KMS-11 (cell line): ENCODE data around the gene MPHOSPH6.
"Not testable (repeated sequence)": the region's sequence is repeated elsewhere in the genome, so short reads cannot be mapped to it uniquely, and the experiment has no call there.

Experiments
- H2AFZ ChIP-seq: fragments of 200-600 bp; sonication (generic); 2 replicates; pipeline ENCODE4 v1.6.1; 2016; ENCODE audit warnings: antibody characterized with exemption, mixed run types, low read depth
- H3K27ac ChIP-seq: fragments of 200-600 bp; sonication (generic); 2 replicates; pipeline ENCODE4 v1.6.1; 2016; ENCODE audit warnings: mild to moderate bottlenecking, mixed run types
- H3K27me3 ChIP-seq: fragments of 200-600 bp; sonication (generic); 2 replicates; pipeline ENCODE4 v1.6.1; 2017; ENCODE audit warnings: mild to moderate bottlenecking, low read depth, mixed run types, moderate library complexity; ENCODE audit not compliant: insufficient read depth
- H3K36me3 ChIP-seq: fragments of 200-600 bp; sonication (generic); 2 replicates; pipeline ENCODE4 v1.6.1; 2017; ENCODE audit warnings: mild to moderate bottlenecking, mixed run types; ENCODE audit not compliant: insufficient read depth
- H3K4me1 ChIP-seq: fragments of 200-600 bp; sonication (generic); 2 replicates; pipeline ENCODE4 v1.6.1; 2016; ENCODE audit warnings: mild to moderate bottlenecking, low read depth, mixed run types; ENCODE audit not compliant: poor library complexity, severe bottlenecking
- H3K4me2 ChIP-seq: fragments of 200-600 bp; sonication (generic); 2 replicates; pipeline ENCODE4 v1.7.0; 2016; ENCODE audit warnings: mild to moderate bottlenecking, mixed run types
- H3K4me3 ChIP-seq: fragments of 200-600 bp; sonication (generic); IDR thresholded peaks from 2 replicates; pipeline ENCODE4 v1.6.1; 2017; ENCODE audit warnings: low read depth, low read length, mixed read lengths; ENCODE audit not compliant: insufficient read depth
- H3K79me2 ChIP-seq: fragments of 200-600 bp; sonication (generic); 2 replicates; pipeline ENCODE4 v1.6.1; 2016; ENCODE audit warnings: low read depth, mixed run types; ENCODE audit not compliant: insufficient read depth
- H3K9ac ChIP-seq: fragments of 200-600 bp; sonication (generic); 2 replicates; pipeline ENCODE4 v1.6.1; 2016; ENCODE audit warnings: mild to moderate bottlenecking, mixed run types
- H4K20me1 ChIP-seq: fragments of 200-600 bp; sonication (generic); 2 replicates; pipeline ENCODE4 v1.6.1; 2016; ENCODE audit warnings: mild to moderate bottlenecking, mixed run types; ENCODE audit not compliant: insufficient read depth
- CTCF ChIP-seq: fragments of 200-600 bp; sonication (generic); conservative IDR thresholded peaks from 2 replicates; pipeline ENCODE4 v1.6.1; 2017; ENCODE audit warnings: low read depth, mild to moderate bottlenecking, antibody characterized with exemption, low read length, moderate library complexity, mixed read lengths

MPHOSPH6 gene

GRCh38 chr16:82111944-82112343, 58.1 kb downstream of the MPHOSPH6 start:
- Histone ChIP-seq H4K20me1 (no peaks in the 10 kb centered on the region), H3K4me2 (no peak overlapping the region), H3K27ac (no peak overlapping the region), H3K79me2 (no peaks in the 10 kb centered on the region), H3K27me3 (no peaks in the 10 kb centered on the region), H2AFZ (no peak overlapping the region), H3K36me3 (no peaks in the 10 kb centered on the region), H3K9ac (no peak overlapping the region), H3K4me1 (no peaks in the 10 kb centered on the region), H3K4me3 (no peak overlapping the region)
- TF ChIP-seq CTCF, result no peak

- H3K9ac ChIP-seq, H3K27ac ChIP-seq, H3K79me2 ChIP-seq, H4K20me1 ChIP-seq, H3K4me1 ChIP-seq, H3K36me3 ChIP-seq, H3K4me3 ChIP-seq, H2AFZ ChIP-seq, H3K4me2 ChIP-seq, H3K27me3 ChIP-seq: not testable (repeated sequence)
Measured at GRCh38 chr16:82109266-82109665, 60.8 kb downstream of the MPHOSPH6 start.

- H4K20me1 ChIP-seq, result no peaks in the 10 kb centered on the region
- no peak overlapping the region for H3K9ac ChIP-seq
- H3K27ac ChIP-seq, result no peak overlapping the region
- no peaks in the 10 kb centered on the region for H3K79me2 ChIP-seq
- no peaks in the 10 kb centered on the region for H3K27me3 ChIP-seq
- no peaks in the 10 kb centered on the region for H3K4me1 ChIP-seq
- H3K36me3 ChIP-seq, result no peaks in the 10 kb centered on the region
- TF ChIP-seq CTCF, result no peak
- no peak overlapping the region for H3K4me2 ChIP-seq
- no peak overlapping the region for H3K4me3 ChIP-seq
- no peak overlapping the region for H2AFZ ChIP-seq
Measured at GRCh38 chr16:82108774-82109173, 61.2 kb downstream of the MPHOSPH6 start.

- Histone ChIP-seq H3K9ac (no peak overlapping the region), H3K79me2 (no peaks in the 10 kb centered on the region), H3K4me3 (no peak overlapping the region), H3K27ac (no peak overlapping the region), H4K20me1 (no peaks in the 10 kb centered on the region), H2AFZ (no peak overlapping the region), H3K36me3 (no peaks in the 10 kb centered on the region), H3K4me1 (no peaks in the 10 kb centered on the region), H3K4me2 (no peak overlapping the region), H3K27me3 (no peaks in the 10 kb centered on the region)
- no peak for TF ChIP-seq CTCF
Measured at GRCh38 chr16:82108100-82108499, 61.9 kb downstream of the MPHOSPH6 start.

GRCh38 chr16:82105107-82105506, 64.9 kb downstream of the MPHOSPH6 start:
- no peak for TF ChIP-seq CTCF
- Histone ChIP-seq H3K27ac (no peak overlapping the region), H2AFZ (no peak overlapping the region), H3K4me1 (no peaks in the 10 kb centered on the region), H3K36me3 (no peaks in the 10 kb centered on the region), H3K9ac (no peak overlapping the region), H4K20me1 (no peaks in the 10 kb centered on the region), H3K79me2 (no peaks in the 10 kb centered on the region), H3K4me3 (no peak overlapping the region), H3K4me2 (no peak overlapping the region), H3K27me3 (no peaks in the 10 kb centered on the region)
